TTC549 (cell line): ENCODE data around the gene RGS9.

Source experiments
- FAIRE-seq: peaks from 2 replicates; lab custom pipeline; 2012; peaks lifted over from hg19 to GRCh38; lab: Jason Lieb, UNC

RGS9 gene

DNA sequence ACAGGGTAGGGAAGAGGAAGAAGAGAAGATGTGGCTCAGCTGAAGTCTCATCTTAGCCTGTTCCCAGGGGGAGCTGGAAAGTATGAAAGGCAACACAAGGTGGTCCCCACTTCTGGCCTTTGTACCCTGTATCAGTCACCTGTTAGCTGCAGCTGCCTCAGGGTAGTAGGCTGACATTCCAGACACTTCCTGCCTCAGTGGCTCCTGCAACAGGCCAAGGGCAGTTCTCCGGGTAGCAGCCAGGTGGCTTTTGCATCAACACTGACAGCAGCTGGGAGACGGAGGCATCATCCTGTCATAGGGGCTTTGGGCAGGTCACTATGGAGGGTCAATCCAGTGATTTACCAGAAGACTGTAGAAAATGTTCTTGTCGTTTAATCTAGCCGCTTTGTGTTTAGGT is 124.0 kb downstream of the RGS9 start:
- FAIRE-seq, result no peak

DNA sequence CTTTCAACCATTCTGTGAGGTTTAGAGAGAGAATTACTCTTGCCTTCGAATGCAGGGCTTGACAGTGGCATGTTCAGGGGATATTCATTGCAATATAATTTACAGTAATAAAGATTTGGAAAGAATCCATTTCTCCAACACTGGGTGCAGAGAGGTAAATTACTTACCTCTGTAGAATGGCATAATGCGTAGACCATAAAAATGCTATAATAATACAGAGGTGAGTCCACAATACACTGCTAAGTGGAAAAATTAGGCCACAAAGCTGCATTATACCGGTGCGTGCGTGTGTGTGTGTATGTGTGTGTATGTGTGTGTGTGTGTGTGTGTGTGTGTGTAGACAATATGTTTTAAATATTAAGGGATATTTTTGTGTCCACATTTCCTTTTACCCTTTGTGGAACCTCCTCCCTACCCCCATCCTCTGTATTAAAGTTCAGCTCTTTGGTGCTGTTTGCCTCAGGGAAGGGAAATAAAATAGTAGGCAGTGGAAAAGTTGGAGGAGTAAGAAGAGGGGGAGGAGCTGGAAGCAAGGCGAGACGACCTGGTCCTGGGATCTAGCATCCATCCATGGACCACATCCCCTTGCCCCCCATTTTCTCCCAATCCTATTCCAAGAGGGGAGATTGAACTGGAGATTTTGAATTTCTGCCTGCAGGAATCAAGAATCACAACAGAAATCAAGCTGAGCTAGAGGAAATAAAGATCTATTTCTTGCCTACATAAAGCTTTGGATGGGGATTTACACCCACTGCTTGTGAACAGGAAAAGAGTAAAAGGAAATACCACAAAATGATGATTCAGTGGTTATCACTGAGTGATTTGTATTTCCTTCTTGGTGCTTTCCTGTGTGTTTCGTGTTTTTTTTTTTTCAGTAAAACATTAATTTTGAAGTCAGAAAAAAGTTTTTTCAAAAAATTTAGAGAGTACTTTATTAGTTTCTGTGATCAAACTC is 124.8 kb downstream of the RGS9 start:
- no peak for FAIRE-seq

DNA sequence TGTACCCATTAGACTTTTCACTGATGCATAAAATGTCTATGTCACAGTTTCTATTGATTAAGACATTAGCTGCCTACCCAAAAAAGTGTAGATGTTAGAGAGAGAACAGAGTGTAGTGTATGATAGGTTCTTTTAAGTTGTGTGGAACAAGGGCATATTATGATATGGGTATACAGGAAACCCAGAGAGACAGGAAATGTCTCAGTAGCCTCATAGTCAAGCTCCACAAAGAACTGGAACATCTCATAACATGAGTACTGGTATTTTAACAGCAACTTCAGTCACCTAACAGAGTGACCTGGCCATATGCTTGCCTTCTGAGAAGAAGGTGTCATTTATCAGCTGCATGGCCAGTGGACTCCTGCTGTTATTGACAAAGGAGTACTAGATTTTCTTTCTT is 128.1 kb downstream of the RGS9 start:
- no peak for FAIRE-seq

DNA sequence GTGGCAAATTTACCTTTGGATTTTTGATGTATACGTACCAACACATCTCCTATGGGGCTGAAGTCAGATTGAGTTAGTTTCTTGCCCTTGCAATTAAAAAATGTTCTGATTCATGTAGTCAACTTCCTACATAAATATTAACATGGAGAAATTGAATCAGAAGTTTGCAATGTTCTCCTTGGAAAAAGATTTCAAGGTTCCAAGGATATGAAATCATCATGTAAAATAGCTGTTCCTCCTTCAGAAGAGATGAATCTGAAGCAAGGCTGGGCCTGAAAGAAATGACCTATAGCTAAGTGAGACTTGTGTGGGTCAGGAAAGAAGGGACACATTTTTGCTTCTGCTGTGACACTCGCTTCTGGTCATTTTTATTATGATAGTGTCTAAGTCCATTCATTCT is 131.7 kb downstream of the RGS9 start:
- no peak for FAIRE-seq

DNA sequence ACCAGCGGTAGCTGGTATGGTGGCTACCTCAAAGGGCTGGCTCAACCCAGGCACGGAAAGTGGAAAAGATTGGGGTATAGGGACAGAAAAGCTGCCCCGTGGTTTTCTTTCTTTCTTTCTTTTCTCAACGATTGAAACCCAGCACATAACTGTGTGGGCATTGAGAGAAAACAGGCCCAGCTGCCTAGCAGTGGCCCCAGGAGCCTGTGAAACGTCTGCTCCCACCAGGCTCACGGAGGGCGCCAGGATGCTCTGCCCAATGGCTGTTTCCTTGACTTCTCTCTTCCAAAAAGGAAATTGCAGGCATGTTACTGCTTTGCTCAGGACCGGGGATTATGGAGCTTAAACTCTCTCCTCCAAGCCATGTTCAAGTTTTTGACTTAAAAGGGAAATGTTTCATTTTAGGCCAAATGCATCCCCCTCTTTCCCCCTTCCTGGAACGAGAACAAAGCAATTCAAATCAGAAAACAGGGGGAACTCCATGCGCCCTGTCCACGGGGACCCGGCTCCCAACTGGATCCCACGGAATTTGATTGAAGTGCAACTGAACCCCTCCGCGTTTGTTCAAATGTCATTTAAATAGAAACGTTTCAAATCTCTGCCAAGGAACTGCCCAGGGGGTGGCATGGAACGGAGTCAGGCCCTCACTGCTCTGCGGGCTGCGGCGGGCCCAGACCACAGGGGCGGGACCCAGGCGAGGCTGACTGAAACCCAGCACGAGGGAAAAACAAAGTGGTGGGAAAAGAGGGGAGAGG is 133.5 kb downstream of the RGS9 start:
- FAIRE-seq, result no peak

DNA sequence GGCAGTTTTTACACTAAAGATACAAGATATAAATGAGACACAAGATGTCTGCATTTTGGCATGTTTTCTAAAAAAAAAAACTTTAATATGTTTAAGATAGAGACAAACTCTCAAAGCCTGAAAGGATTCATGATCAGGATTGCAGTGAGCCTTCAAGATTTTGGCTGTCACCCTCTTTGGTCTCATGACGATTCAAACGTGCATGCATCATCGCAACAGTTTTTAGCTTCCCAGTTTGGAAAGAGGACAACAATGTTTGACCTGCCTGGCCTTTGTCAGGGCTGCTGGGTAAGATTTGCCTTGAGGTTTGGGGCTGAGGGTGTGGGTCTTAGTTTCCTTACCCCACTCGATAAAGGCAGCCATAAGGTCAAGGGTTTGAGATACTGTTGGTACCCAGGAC is 134.1 kb downstream of the RGS9 start:
- FAIRE-seq, result no peak
